ENCODE measurements around the gene ADARB2.

Gene ADARB2

DNA sequence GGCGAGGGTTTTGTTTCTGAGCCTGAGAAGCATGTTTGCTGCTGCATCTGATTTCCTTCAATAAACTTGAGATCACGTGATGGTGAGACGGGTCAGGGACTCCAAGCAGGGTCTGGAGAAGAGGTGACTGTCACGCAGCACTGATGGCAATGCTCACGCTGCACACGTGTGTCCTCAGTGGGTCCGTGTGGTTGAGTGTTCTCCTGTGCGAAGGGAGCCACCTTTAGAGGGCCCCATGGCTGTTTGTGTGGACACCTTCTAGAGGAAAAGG, 580.8 kb downstream of the ADARB2 start:
- no peak for DNase-seq

DNA sequence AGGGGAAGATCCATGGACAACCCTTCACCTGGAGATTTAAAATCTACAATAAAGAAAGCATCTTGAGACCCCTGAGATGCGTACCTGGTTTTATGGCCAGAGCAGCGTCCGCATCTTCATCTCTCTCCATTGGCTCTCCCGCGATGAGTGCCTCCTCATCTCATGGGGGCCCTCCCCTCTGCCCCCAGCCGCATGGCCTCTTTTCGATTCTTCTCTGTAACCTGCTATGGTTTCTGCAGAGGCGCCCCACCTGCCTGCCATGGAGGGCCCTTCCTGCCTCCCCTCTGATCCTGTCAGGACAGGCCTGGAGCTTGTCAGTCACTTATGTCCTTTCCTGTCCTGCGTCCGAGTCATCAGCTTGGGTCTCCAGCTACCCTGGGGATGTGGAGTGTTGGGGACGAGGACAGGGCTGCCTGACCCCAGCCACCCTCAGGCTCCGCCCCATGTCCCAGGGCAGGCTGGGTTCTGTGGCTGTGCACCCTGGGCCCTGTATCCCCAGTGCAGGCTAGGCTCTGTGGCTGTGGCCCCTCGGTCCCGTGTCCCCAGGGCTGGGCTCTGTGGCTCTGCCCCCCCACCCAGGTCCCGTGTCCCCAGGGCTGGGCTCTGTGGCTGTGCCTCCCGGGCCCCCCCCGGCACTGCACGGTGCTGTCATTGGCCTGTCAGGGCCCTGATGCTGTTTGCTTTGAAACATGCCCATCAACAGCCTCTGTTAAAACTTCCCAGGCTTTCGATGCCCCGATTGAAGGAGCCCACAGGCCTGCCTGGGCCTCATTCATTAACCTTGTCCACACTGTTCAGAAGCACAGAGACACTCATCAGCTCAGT, 581.3 kb downstream of the ADARB2 start:
- no peak for DNase-seq

DNA sequence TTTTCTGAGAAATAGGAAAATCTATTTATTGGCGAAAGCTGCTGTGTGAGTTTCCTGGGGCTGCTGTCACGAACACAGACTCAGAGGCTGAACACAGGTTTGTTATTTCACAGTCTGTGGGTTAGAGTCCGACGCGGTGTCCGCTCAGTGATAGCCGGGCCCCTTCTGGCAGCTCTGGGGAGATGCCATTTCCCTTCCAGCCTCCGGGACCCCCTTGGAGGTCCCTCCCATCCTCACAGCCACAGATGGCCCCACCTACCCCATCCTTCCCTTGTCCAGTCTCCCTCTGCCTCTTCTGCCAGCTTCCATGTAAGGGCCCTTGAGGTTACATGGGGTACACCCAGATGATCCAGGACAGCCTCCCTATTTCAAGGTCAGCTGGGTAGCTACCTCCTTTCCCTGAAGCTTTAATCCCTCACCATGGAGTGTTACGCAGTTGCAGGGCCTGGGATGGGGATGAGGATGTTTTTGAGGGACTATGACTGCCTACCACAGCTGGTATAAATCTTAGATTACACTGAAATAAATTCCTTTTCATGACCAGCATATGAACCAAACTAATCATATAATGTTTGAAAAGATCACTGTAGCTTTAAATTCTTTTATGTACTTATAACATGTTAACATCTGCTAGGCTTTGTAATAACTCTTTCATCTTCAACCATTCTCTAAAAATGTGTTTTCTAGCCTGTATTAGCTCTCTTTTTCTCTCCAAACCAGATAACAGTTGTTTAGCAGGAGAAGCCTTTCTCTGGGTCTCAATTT, 582.6 kb downstream of the ADARB2 start:
- no peak for DNase-seq

DNA sequence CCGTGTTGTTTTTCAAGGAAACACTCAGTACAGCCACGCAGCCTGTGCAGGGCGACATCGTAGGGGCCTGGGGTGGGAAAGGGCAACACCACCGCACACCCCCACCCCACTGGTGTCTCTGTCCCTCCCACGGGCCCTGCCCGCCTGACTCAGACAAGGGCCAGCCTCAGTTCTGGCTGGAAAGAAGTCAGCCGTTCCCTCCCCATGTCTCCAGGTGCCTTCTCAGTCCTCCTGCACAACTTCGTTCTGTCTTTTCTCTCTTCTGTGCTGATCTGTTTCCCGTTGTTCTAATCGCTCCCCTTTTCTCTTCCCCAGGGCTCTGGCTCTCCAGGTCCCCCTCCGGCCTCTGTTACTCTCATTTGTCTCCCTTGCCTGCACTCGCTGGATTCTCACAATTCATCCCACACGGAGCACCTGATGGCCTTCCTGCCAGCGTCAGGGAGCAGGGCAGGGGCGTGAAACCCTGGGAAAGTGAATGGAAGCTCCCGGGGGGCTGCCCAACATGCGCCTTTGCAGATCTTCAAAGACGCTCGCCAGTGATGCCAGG, 583.4 kb downstream of the ADARB2 start:
- no peak for DNase-seq

DNA sequence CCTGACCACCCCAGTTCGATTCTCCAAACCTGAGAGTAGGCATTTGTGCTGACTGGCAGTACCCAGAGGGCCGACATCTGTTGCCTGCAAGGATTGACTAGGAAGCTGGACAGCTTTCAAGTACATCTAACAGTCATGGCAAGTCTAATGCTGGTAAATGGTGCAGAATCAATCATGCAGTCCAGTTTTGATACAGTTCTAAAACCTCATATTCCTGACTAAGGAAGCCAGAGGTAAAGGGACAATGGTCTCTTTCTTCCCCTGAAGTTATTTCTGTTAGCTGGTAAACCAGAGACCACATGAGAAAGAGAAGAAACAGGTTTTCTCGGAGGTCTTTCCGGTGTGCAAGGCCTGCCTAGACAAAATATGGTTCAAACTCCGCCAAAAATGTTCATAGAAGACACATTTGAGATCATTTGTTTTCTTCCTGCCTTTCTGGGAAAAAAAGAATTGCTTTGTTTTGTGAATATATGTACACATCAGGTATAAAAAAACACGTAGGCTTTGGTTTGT, 584.0 kb downstream of the ADARB2 start:
- no peak for DNase-seq

DNA sequence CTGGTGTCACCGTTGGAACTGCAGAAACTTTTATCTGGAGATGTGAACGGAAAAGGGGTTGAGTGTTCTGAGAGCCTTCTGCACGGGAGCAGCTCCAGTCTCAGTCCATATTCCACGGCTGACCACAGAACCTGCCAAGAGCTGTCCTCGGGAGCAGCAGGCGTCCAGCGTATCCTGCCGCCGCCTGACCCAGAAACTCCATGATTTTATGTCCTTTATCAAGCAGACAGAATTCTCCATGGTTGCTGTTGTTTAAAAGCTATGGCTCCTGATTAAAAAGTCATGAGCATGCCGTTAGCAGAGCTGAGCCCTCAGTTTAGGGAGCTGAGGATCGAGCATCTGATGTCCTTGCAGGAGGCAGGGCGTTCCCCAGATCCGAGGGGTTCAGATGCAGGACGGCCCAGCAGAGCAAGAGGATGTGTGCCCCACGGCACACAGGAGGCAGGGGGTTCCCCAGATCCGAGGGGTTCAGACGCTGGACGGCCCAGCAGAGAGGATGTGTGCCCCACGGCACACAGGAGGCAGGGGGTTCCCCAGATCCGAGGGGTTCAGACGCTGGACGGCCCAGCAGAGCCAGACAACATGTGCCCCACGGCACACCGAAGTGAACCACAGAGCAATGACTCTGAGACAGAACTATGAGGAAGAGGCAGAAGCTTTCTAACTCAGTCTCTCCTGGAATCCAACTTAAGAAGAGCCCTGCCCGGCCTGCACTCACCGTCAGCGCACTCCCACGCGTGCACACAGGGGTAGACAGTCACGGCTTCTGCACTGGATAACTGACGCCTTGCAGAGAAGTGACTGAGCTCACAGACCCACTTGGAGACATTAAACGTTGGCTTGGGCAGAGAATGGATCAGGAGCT, 584.7 kb downstream of the ADARB2 start:
- DNase-seq, result no peak

DNA sequence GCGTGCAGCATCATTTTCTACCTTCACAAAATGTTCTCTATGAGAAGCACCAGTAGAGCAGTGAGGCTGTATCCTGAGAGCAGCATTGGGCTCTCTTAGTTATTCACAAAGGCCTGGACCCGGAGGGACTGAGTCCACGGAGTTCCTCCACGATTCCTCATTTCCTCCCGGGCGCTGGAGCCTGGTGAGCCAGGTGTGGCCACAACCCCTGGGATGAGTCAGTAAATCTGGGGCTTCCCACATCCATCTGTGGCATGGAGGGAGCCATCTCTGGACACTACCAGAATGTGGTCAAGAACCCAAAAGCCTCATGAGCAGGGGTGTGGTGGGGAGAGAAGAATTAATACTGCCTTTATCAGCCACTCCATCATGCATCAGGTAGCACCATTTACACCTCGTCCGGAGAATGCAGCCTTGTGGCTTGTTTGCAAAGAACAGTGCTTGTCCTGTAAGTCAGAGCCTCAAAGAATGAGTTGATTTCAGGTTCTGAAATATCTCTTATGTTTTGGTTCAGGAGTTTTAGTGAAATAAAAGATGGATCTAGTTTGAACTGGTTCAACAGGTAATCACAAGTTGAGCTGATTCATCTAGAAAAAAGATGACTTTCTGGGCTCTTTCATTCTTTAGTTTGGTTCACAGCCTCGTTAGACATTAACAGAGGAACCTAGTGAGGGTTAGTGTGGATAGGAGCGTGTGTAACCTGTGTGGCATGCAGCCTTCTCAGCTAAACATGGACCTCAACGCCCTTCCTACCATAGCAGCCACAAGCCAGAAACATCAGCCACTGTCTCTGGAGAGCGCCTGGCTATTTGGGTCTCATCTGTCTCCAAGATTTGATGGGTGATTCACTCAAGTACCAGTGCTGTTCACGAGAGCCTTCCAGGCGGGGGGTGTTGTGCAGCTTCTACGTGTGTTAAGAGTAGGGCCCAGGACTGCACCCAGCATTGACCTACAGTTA, 586.0 kb downstream of the ADARB2 start:
- DNase-seq, result no peak

- DNase-seq, result no peak
These were observed 586.7 kb downstream of the ADARB2 start for GRCh38 chr10:1150638-1150955.

- peak; percentile 6 to 13 for DNase-seq
These were observed 587.3 kb downstream of the ADARB2 start for GRCh38 chr10:1149793-1150637.

- no peak for DNase-seq
These were observed 588.3 kb downstream of the ADARB2 start for GRCh38 chr10:1148855-1149605.

GRCh38 chr10:1147810-1148209, 589.5 kb downstream of the ADARB2 start:
- DNase-seq, result no peak

GRCh38 chr10:1142596-1142995, 594.7 kb downstream of the ADARB2 start:
- DNase-seq, result peak; percentile 9 to 17

DNA sequence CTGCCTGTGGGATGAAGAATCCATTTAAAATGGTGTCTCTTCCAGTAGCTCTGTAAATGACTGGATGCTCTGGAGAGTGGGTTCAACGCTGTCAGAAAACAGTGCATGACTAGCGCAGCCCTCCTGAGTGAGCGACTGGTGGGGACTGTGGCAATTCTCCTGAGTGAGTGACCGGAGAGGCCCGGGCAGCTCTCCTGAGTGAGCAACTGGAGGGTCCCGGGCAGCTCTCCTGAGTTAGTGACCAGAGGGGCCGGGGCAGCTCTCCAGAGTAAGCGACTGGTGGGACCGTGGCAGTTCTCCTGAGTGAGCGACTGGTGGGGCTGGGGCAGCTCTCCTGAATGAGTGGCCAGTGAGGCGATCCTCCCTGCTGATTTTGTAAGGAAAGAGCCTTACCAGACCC, 595.6 kb downstream of the ADARB2 start:
- DNase-seq, result no peak

- no peak for DNase-seq
These were observed 596.1 kb downstream of the ADARB2 start for GRCh38 chr10:1141261-1141660.

DNA sequence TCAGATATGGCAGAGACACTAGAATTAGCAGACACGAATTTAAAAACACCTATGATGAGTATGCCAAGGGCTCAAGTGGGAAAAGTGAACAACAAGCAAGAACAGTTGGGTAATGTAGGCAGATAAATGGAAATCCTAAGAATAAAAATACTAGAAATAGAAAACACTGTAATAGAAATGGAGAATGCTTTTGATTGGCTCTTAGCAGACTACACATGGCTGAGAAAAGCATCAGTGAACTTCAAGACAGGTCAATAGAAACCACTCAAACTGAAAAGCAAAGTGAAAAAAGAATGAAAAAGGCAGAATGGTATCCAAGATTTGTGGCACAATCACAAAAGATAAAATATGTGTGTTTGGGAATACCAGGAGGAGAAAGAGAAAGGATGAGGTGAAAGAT, 598.8 kb downstream of the ADARB2 start:
- no peak for DNase-seq

GRCh38 chr10:1137499-1138163, 599.7 kb downstream of the ADARB2 start:
- DNase-seq, result no peak

DNA sequence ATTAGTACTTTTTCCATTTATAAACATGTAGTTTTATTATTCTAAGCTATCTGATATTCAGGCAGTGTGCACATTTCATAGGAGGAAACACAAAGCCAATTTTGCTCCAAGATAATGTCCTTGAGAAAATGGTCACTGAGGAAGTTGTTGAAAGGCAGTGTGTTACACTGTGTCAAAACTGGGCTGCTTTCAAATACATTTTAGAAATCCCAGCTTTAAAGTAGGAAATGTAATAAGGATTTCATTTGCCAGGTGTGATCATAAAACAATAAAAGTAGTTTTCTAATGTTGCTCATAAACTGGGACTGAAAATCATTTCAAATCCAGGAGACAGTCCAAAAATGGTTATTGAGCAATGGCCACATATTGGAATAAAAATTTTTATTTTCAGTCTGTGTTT, 601.1 kb downstream of the ADARB2 start:
- DNase-seq, result no peak

DNA sequence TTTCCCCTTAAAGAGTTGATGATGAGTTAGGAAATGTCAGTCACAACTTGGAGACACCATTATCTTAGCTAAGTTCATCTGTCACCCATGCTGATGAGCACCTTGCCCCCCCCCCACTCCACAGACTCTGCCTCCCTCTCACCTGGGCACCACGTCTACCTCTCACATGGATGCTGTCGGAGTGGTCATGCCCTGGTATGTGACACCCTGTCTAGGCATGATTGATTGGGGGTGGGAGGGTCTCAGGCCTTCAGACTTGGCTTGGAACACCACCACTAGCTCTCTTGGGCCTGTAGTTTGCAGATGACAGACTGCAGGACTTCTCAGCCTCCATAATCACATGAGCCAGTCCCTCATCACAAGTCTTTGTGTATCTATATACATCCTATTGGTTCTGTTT, 603.2 kb downstream of the ADARB2 start:
- no peak for DNase-seq

DNA sequence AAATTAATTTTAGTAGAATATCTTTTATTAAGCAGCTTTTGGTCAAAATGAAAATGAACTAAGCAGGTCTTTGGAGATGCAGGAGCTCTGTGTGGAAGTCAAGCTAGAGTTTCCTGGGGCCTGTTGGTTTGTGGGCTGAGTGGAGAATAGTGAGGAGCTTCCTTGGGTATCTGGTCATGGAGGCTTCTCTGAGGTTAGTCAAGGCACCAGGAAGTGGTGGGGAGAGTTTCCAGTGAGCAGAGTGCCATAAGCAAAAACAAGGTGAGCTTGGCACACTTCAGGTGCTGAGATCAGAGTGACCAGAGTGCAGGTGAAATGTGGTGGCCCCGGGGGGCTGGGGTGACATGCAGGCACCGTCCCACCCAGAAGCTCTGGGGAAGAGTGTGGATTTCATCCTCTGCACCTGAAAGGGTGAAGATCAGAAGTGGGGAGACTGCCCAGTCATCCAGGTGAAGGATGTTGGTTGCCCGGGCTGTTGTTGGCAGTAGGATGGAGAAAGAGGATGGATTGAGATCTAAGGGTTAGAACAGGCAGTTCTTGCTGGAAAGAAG, 603.8 kb downstream of the ADARB2 start:
- no peak for DNase-seq

Data from activated CD4-positive, alpha-beta T cell treated with anti-CD3 and anti-CD28 coated beads, Interleukin-2, amount 50 U/mL, for 48 hours (primary cell).